Tibial nerve (tissue), 4 donors: ENCODE results near the gene RAVER2. TPM values are rescaled to one million over a fixed set of nuclear protein-coding genes. Genes with fewer than 3 reads are reported as not detected.

ENCODE experiments used
- DNase-seq, 2 donors: peaks; one replicate each; pipeline ENCODE4 v3.0.0-alpha.2; 2019; ENCODE audit warnings: low spot score in 2 of 2
- H3K27ac ChIP-seq, 4 donors: fragments of 200-600 bp; sonication (generic) in 3 of 4; one replicate each; pipeline ENCODE4 v1.5.1; 2017 to 2019; ENCODE audit warnings: mild to moderate bottlenecking in 1 of 4
- H3K27me3 ChIP-seq, 2 donors: fragments of 200-600 bp; sonication (generic) in 1 of 2; one replicate each; pipeline versions ENCODE4 v1.5.1 to v1.6.0; 2017 to 2019
- H3K36me3 ChIP-seq, 3 donors: fragments of 200-600 bp; sonication (generic); one replicate each; pipeline ENCODE4 v1.5.1; 2018 to 2019
- H3K4me1 ChIP-seq, 4 donors: fragments of 200-600 bp; sonication (generic) in 3 of 4; one replicate each; pipeline ENCODE4 v1.5.1; 2017 to 2019
- H3K4me3 ChIP-seq, 4 donors: fragments of 200-600 bp; sonication (generic) in 3 of 4; one replicate each; pipeline ENCODE4 v1.5.1; 2017 to 2019; ENCODE audit warnings: mild to moderate bottlenecking in 1 of 4, moderate library complexity in 1 of 4
- H3K9me3 ChIP-seq, 4 donors: fragments of 200-600 bp; sonication (generic) in 3 of 4; one replicate each; pipeline ENCODE4 v1.5.1; 2017 to 2019
- EP300 ChIP-seq, 2 donors: sonication (generic); formaldehyde crosslinking; IDR thresholded peaks; one replicate each; pipeline ENCODE4 v1.6.1; 2017; ENCODE audit warnings: antibody characterized with exemption in 2 of 2, mild to moderate bottlenecking in 1 of 2
- POLR2A ChIP-seq, 2 donors: fragments of 450-650 bp; IDR thresholded peaks; one replicate each; pipeline ENCODE4 v1.6.1; 2017; ENCODE audit warnings: antibody characterized with exemption in 2 of 2, mild to moderate bottlenecking in 2 of 2, moderate library complexity in 2 of 2
- WGBS, 2 donors: methylation state at CpG; one replicate each; pipeline ENCODE4 v1.1.5; 2018; 5-methylcytosine and 5-hydroxymethylcytosine counted together
- total RNA-seq, 4 donors: library from RNA; depleted of rRNA; stranded (reverse); fragments of >200 nt; gene quantifications; one replicate each; pipeline ENCODE4 v1.1.0, GENCODE V29; 2016
- TF ChIP-seq, protein P1 (sequence below), 5 experiments: fragments of 200-600 bp in 3 of 5; fragments of 450-650 bp in 2 of 5; sonication (generic) in 3 of 5; IDR thresholded peaks; one replicate each; pipeline ENCODE4 v1.5.1; 2016 to 2019; ENCODE audit warnings: antibody characterized with exemption in 5 of 5, mild to moderate bottlenecking in 3 of 5, moderate library complexity in 2 of 5

Gene RAVER2
- total RNA-seq, 4 donors from 2014 or later = 3.6 to 8.2 (median 4.1) TPM

DNA sequence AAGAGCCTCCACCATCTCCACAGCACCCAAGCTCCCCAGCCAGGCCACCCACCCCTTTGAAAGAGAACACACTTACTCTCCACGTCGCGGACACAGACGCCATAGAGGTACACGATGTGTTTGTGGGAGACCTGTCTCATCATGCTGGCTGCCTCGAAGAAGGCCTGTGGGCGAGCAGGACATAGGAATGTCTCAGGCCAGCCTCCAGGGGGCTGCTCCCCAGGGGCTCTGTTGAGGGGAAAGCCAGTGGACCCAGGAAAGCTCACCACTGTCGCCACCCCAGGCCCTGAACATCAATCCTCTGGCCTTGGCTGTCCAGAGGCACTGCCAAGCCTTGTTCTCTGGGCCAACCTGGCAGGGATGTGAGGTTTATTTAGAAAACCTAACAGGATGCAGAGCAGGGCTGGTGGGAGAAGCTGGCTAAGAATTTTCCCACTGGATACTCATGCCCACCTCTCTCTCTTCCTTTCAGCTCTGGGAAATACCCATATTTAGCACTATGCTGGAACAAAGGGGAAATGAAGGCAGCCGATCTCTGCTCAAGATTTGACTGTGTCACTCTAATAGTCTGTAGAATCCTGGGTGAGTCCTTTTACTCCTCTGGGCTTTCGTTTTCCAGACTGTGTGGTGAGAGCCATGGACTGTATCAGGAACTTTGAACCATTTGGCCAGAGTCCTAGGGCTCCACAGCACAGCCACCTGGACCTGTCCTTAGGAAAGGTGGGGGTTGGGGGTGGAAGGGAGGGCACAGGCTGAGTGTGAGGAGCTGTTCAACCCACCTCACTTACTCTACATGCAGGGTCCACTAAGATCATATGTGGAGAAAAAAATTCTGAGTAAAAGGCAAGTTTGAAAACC, 101.9 kb downstream of the RAVER2 start:
- Histone ChIP-seq H3K9me3 (no peaks in the 10 kb centered on the region), H3K27ac (no peak overlapping the region), H3K36me3 (peaks cover 0 to 90% (median 36%) of the 10 kb centered on the region in 3 donors), H3K27me3 (no peaks in the 10 kb centered on the region), H3K4me3 (no peak overlapping the region), H3K4me1 (peaks cover 0 to 11% (median 5%) of the 10 kb centered on the region in 4 donors)
- DNase-seq = no peak
- WGBS, 2 donors = 92 to 94% methylated on average over 10 of the region's 10 CpGs
- TF ChIP-seq EP300 (IDR thresholded peaks at IDR 0.05) = no peak
- no peak for TF ChIP-seq POLR2A (IDR thresholded peaks at IDR 0.05)
- TF ChIP-seq, protein P1, sequence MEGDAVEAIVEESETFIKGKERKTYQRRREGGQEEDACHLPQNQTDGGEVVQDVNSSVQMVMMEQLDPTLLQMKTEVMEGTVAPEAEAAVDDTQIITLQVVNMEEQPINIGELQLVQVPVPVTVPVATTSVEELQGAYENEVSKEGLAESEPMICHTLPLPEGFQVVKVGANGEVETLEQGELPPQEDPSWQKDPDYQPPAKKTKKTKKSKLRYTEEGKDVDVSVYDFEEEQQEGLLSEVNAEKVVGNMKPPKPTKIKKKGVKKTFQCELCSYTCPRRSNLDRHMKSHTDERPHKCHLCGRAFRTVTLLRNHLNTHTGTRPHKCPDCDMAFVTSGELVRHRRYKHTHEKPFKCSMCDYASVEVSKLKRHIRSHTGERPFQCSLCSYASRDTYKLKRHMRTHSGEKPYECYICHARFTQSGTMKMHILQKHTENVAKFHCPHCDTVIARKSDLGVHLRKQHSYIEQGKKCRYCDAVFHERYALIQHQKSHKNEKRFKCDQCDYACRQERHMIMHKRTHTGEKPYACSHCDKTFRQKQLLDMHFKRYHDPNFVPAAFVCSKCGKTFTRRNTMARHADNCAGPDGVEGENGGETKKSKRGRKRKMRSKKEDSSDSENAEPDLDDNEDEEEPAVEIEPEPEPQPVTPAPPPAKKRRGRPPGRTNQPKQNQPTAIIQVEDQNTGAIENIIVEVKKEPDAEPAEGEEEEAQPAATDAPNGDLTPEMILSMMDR (IDR thresholded peaks at IDR 0.05) = no peak

DNA sequence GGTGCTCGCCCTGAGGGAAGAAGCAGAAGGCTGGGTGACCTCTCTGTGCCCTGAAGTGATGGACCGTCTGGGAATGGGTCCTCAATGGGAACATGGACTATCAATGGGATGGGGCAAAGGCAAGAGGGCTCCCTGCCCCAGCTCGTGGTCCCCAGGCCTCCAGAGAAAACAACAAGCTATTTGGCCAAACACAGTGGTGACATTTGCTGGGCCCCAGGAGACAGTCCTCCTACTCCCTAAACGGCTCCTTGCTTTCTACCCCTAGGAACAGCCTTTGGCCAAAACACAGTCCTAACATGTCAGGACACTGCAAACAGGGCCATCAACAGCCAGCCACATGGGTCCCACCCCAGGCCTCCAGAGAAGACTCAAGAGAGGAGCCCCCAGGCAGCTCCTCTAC, 102.8 kb downstream of the RAVER2 start:
- WGBS, 2 donors = 84 to 85% methylated on average over 4 of the region's 4 CpGs
- Histone ChIP-seq H3K36me3 (peaks cover 0 to 96% (median 36%) of the 10 kb centered on the region in 3 donors), H3K9me3 (no peaks in the 10 kb centered on the region), H3K4me3 (no peak overlapping the region), H3K27ac (no peak overlapping the region), H3K27me3 (no peaks in the 10 kb centered on the region), H3K4me1 (peaks cover 0 to 3% (median under 1%) of the 10 kb centered on the region in 4 donors)
- TF ChIP-seq POLR2A (IDR thresholded peaks at IDR 0.05) (no peak), EP300 (IDR thresholded peaks at IDR 0.05) (no peak)
- TF ChIP-seq, protein P1 (IDR thresholded peaks at IDR 0.05) = no peak
- no peak for DNase-seq

DNA sequence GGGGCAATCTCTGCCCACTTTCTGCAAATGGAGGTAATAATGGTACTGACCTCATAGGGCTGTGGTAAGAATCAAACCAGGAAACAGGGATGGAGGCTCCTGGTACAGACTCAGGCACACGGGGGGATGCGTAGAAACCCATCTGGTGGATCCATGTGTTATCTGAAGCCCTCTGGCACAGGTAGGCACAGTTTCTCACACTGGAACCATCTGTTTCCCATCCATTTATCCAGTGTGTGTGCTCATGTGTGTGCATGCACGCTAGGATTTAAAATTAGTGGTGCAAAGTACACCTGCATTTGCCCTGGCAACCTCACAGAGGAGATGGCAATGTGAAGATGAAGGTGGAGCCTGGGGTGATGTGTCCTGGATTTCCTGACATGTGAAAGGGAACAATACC, 103.3 kb downstream of the RAVER2 start:
- 94 to 96% methylated on average over 3 of the region's 3 CpGs for WGBS, 2 donors
- Histone ChIP-seq H3K4me3 (no peak overlapping the region), H3K27ac (no peak overlapping the region), H3K36me3 (peaks cover 0 to 97% (median 36%) of the 10 kb centered on the region in 3 donors), H3K4me1 (no peaks in the 10 kb centered on the region), H3K9me3 (no peaks in the 10 kb centered on the region), H3K27me3 (no peaks in the 10 kb centered on the region)
- DNase-seq = no peak
- TF ChIP-seq, protein P1 (IDR thresholded peaks at IDR 0.05) = no peak
- TF ChIP-seq POLR2A (IDR thresholded peaks at IDR 0.05) (no peak), EP300 (IDR thresholded peaks at IDR 0.05) (no peak)

DNA sequence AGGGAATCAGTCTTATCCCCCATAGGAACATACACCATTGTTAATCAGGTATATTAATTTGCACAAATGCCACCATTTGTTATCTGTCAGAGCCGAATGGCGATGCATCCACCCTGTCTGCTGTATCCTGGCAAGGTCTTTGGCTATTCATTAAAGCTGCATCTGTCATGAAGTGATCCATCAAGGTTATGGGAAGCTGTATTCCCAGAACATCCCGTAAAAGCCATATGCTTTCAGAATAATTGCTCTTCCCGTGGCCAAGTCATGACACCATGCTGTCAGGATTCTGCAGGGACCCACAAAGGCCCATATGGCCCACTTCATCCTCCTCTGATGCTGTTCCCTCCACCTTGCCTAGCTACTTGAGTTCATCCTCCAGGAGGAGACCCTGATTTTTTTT, 103.9 kb downstream of the RAVER2 start:
- Histone ChIP-seq H3K4me1 (no peaks in the 10 kb centered on the region), H3K27me3 (no peaks in the 10 kb centered on the region), H3K4me3 (no peak overlapping the region), H3K27ac (no peak overlapping the region), H3K9me3 (no peaks in the 10 kb centered on the region), H3K36me3 (peaks cover 0 to 97% (median 30%) of the 10 kb centered on the region in 3 donors)
- no peak for DNase-seq
- TF ChIP-seq EP300 (IDR thresholded peaks at IDR 0.05) (no peak), POLR2A (IDR thresholded peaks at IDR 0.05) (no peak)
- TF ChIP-seq, protein P1 (IDR thresholded peaks at IDR 0.05) = no peak
- WGBS, 2 donors = 86 to 92% methylated on average over 4 of the region's 4 CpGs

DNA sequence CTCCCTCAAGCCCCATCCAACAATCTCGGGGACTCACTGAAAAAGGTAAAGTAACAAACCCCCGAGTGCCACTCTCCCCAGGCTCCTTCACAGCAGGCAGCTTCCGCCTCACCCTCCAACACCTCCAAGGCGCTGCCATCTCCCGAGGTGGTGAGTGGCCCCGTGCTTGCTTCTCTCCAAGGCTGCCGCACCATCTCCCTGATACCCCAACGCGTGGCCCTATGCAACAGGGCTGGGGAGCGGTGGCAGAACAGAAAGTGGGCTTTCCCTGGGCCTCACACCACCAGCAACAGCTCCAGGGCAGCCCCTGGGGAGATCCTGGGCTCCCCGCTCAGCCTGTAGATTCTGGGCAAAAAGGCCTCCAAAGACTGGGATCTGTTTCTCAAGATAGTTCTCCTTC, 105.1 kb downstream of the RAVER2 start:
- Histone ChIP-seq H3K27me3 (no peaks in the 10 kb centered on the region), H3K4me3 (no peak overlapping the region), H3K36me3 (peaks cover 2 to 97% (median 37%) of the 10 kb centered on the region in 3 donors), H3K27ac (no peak overlapping the region), H3K4me1 (no peaks in the 10 kb centered on the region), H3K9me3 (no peaks in the 10 kb centered on the region)
- DNase-seq = no peak
- TF ChIP-seq, protein P1 (IDR thresholded peaks at IDR 0.05) = no peak
- TF ChIP-seq EP300 (IDR thresholded peaks at IDR 0.05) = no peak
- 94 to 96% methylated on average over 11 of the region's 11 CpGs for WGBS, 2 donors
